OCI-LY7 (cell line): ENCODE measurements around the gene FOXN3. TPM values are rescaled to one million over a fixed set of nuclear protein-coding genes. Genes with fewer than 3 reads are reported as not detected.

Experiments
- BruUV-seq: library from RNA; stranded (reverse); fragments of 400-500 nt; replicated peaks from 2 replicates; lab custom pipeline; 2021; lab: Mats Ljungman, UMichigan
- CTCF ChIA-PET: fragments of 300-600 bp; sonication (Branson Sonifier 250); formaldehyde crosslinking; loops from one replicate; lab custom pipeline; 2022; ENCODE audit warnings: antibody characterized with exemption; ENCODE audit not compliant: unreplicated experiment; lab: Charles Lee
- POLR2A ChIA-PET: fragments of 300-600 bp; sonication (Branson Sonifier 250); formaldehyde crosslinking; loops from one replicate; lab custom pipeline; 2022; ENCODE audit warnings: antibody characterized with exemption; lab: Charles Lee
- DNase-seq: peaks from one replicate; pipeline ENCODE4 v3.0.0-alpha.2; 2015; ENCODE audit warnings: low spot score
- H2AFZ ChIP-seq: fragments of 200-600 bp; sonication (generic), shearing (Covaris generic); 2 replicates; pipeline ENCODE4 v1.6.1; 2014; ENCODE audit warnings: mild to moderate bottlenecking, antibody characterized with exemption, low read length, moderate library complexity
- H3K27ac ChIP-seq: fragments of 200-600 bp; sonication (generic); 2 replicates; pipeline ENCODE4 v1.5.1; 2014; ENCODE audit warnings: mixed run types, low read depth, mild to moderate bottlenecking, moderate library complexity, low read length, inconsistent platforms; ENCODE audit not compliant: poor library complexity, severe bottlenecking
- H3K36me3 ChIP-seq: fragments of 200-600 bp; sonication (generic); 2 replicates; pipeline ENCODE4 v1.6.1; 2014; ENCODE audit warnings: mild to moderate bottlenecking, antibody characterized with exemption, low read length, moderate library complexity, mixed read lengths; ENCODE audit not compliant: insufficient read depth
- H3K4me1 ChIP-seq: fragments of 200-600 bp; sonication (generic); 2 replicates; pipeline ENCODE4 v1.5.1; 2014; ENCODE audit warnings: mild to moderate bottlenecking, low read length; ENCODE audit not compliant: insufficient read depth, poor library complexity, severe bottlenecking
- H3K4me2 ChIP-seq: fragments of 200-600 bp; sonication (generic); 2 replicates; pipeline ENCODE4 v1.6.1; 2014; ENCODE audit warnings: mild to moderate bottlenecking, low read length
- H3K4me3 ChIP-seq: fragments of 200-600 bp; sonication (generic); 2 replicates; pipeline ENCODE4 v1.5.1; 2014; ENCODE audit warnings: mild to moderate bottlenecking, low read depth, low read length; ENCODE audit not compliant: poor library complexity, severe bottlenecking
- H3K79me2 ChIP-seq: fragments of 200-600 bp; sonication (generic); 2 replicates; pipeline ENCODE4 v1.6.1; 2016; ENCODE audit warnings: low read depth, mild to moderate bottlenecking, low read length, moderate library complexity, mixed read lengths; ENCODE audit not compliant: insufficient read depth
- H3K9me2 ChIP-seq: fragments of 200-600 bp; sonication (generic); 2 replicates; pipeline ENCODE4 v1.6.1; 2016; ENCODE audit warnings: mild to moderate bottlenecking, low read length, mixed read lengths; ENCODE audit not compliant: insufficient read depth
- H3K9me3 ChIP-seq: fragments of 200-600 bp; sonication (generic); 2 replicates; pipeline ENCODE4 v1.6.1; 2014; ENCODE audit warnings: mild to moderate bottlenecking, mixed run types, low read length, mixed read lengths
- H4K20me1 ChIP-seq: fragments of 200-600 bp; sonication (generic); 2 replicates; pipeline ENCODE4 v1.6.1; 2014; ENCODE audit warnings: mild to moderate bottlenecking, antibody characterized with exemption, low read length, moderate library complexity, mixed read lengths; ENCODE audit not compliant: insufficient read depth
- EZH2phosphoT487 ChIP-seq: fragments of 200-600 bp; sonication (generic); IDR thresholded peaks from 2 replicates; pipeline ENCODE4 v1.6.1; 2018; ENCODE audit warnings: low read depth, borderline replicate concordance, mild to moderate bottlenecking, mixed run types, antibody characterized with exemption, low read length, moderate library complexity, mixed read lengths
- intact Hi-C: fragments of 100-400 bp; cut with micrococcal nuclease; formaldehyde crosslinking; loops from one replicate; pipeline ENCODE4 v1.10.0; 2022; ENCODE audit not compliant: unreplicated experiment
- total RNA-seq, 2 experiments: library from RNA; depleted of rRNA in 1 of 2; stranded (reverse); fragments of >200 nt in 1 of 2; shearing (Covaris generic) in 1 of 2; gene quantifications; 2 replicates each; pipeline ENCODE4 v1.2.3, GENCODE V29; 2014 to 2022
- TF ChIP-seq, protein P1 (sequence below): fragments of 200-600 bp; sonication (generic); conservative IDR thresholded peaks from 2 replicates; pipeline ENCODE4 v1.5.1; 2014; ENCODE audit warnings: mild to moderate bottlenecking, antibody characterized with exemption, low read length, moderate library complexity, mixed read lengths

Gene FOXN3
- total RNA-seq, 2 experiments from 2014 or later = 77.7 to 102 TPM

DNA sequence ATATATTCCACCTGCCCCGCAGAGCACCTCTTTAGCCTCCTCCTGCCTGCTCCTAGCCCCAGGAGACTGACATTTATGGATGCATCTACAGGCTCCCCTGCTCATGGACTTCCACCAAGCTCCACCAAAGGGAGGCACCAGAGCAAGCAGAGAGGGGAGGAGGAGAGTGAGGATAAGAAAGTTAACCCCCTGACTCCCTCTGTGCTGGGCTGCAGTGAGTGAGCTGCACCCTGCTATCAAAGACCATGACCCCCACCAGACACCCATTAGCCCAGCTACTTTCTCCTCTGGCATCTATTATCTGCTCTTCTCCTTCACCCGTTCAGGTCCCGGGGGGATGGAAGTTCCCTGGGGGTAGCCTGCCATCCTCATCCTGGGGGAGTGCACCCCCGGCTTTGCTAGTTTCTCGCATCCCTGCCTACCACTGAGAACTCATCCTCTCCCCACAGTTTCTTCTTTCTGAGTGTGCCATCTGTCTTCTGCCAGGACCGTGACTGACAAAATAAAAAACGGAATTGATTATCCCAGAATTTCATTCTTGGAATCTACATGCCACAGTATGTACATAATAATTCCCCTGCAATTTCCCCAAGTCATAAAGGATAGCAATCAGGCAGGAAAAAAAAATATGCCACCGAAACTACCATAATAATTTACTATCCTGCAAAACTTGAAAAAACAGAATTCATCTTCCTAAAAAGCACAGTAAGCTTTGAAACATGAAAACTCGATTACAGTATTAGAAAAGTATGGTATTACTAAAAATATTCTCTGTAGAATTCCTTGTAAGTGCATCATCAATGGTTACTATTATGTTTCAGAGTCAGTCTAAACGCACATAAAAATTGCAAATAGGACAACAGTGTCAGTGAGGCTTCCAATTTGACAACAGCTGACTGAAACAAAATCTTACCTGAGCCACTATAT, 45.2 kb downstream of the FOXN3 start:
- BruUV-seq = no TSS peak
- peaks cover 62% of the 10 kb centered on the region for H3K36me3 ChIP-seq
- H3K4me3 ChIP-seq = no peak overlapping the region
- H3K4me2 ChIP-seq = peak overlapping the region; percentile 25; the same call in 1 of the 2 replicates
- H3K9me3 ChIP-seq = peaks cover 22% of the 10 kb centered on the region; the same call in 1 of the 2 replicates
- H3K27ac ChIP-seq = no peak overlapping the region
- no peak for DNase-seq
- H4K20me1 ChIP-seq = no peaks in the 10 kb centered on the region
- CTCF ChIA-PET = no interaction called here
- intact Hi-C loops = no loop called here
- peaks cover 87% of the 10 kb centered on the region; the same call in 1 of the 2 replicates for H3K79me2 ChIP-seq
- no peaks in the 10 kb centered on the region for H3K9me2 ChIP-seq
- POLR2A ChIA-PET = interaction anchor here (0.5 kb wide), 1 partner anchor 24 kb away, joined by 3 read pairs; no protein-coding TSS in a partner anchor
- H3K4me1 ChIP-seq = peaks cover 44% of the 10 kb centered on the region
- no peak for TF ChIP-seq EZH2phosphoT487
- TF ChIP-seq, protein P1, sequence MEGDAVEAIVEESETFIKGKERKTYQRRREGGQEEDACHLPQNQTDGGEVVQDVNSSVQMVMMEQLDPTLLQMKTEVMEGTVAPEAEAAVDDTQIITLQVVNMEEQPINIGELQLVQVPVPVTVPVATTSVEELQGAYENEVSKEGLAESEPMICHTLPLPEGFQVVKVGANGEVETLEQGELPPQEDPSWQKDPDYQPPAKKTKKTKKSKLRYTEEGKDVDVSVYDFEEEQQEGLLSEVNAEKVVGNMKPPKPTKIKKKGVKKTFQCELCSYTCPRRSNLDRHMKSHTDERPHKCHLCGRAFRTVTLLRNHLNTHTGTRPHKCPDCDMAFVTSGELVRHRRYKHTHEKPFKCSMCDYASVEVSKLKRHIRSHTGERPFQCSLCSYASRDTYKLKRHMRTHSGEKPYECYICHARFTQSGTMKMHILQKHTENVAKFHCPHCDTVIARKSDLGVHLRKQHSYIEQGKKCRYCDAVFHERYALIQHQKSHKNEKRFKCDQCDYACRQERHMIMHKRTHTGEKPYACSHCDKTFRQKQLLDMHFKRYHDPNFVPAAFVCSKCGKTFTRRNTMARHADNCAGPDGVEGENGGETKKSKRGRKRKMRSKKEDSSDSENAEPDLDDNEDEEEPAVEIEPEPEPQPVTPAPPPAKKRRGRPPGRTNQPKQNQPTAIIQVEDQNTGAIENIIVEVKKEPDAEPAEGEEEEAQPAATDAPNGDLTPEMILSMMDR = no peak
- no peak overlapping the region for H2AFZ ChIP-seq

DNA sequence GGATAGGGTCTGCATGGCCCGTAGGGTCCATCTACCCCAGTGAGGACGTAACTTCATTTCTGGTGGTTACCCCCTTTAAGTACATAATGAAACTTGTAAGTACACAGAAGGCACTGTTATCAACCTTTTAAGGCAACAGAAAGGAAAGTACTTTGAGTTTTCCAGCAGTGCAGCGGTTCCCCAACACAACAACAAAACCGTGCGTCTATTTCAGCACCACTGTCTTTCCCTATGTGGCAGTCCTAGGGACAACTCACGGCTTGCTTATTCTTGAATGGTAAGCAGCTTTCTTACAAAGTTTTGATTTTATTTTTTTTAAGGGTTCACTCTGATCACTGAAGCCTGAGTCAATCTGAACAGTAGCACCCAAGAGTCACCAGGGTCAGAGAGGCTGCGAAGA, 46.3 kb downstream of the FOXN3 start:
- H4K20me1 ChIP-seq = no peaks in the 10 kb centered on the region

More for the DNA sequence above, 46.3 kb downstream of the FOXN3 start:
- Histone ChIP-seq H3K9me3 (peaks cover 24% of the 10 kb centered on the region; the same call in 1 of the 2 replicates), H2AFZ (no peak overlapping the region), H3K4me1 (peaks cover 55% of the 10 kb centered on the region), H3K79me2 (peaks cover 90% of the 10 kb centered on the region; the same call in 1 of the 2 replicates), H3K36me3 (peaks cover 61% of the 10 kb centered on the region), H3K4me3 (no peak overlapping the region), H3K9me2 (no peaks in the 10 kb centered on the region), H3K27ac (no peak overlapping the region), H3K4me2 (no peak overlapping the region)
- intact Hi-C loops = no loop called here
- ChIA-PET POLR2A (interaction anchor here (1.0 kb wide), 1 partner anchor 11 kb away, joined by 4 read pairs; no protein-coding TSS in a partner anchor), CTCF (no interaction called here)
- TF ChIP-seq EZH2phosphoT487 = no peak
- TF ChIP-seq, protein P1 = no peak
- BruUV-seq = no TSS peak
- DNase-seq = no peak
